Thyroid gland (tissue), 4 donors: Measurements from ENCODE around the gene PLXNA4.

ENCODE experiments used
- CTCF ChIP-seq, 6 experiments: fragments of 200-600 bp in 3 of 6; fragments of 450-650 bp in 3 of 6; sonication (generic) in 3 of 6; IDR thresholded peaks; one replicate each; pipeline ENCODE4 v1.5.1; 2016 to 2019; ENCODE audit warnings: antibody characterized with exemption in 6 of 6, mild to moderate bottlenecking in 2 of 6, inconsistent platforms in 1 of 6, moderate library complexity in 1 of 6
- POLR2A ChIP-seq, 2 donors: fragments of 450-650 bp; IDR thresholded peaks; one replicate each; pipeline ENCODE4 v1.6.1; 2017; ENCODE audit warnings: antibody characterized with exemption in 2 of 2, mild to moderate bottlenecking in 2 of 2, moderate library complexity in 1 of 2

DNA sequence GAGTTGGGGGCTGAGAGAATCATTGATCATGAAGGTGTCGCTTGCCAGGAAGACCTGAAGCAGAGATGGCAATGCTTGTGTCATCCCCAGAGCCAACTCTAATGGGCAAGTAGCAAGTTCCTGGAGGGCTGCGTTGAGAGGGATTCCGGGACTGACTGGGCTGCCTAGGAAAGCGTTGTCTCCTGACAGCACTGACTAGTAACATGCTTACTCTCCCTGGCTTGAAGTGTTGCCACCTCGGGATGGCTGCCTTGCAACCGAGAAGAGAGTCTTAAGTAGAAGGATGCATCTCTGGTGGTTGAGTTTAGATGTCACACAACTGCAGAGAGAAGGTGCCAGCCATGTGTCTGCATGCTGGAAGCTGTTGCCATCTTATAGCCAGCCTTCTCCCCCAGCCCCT lies 453.4 kb downstream of the PLXNA4 start:
- no peak for TF ChIP-seq CTCF (IDR thresholded peaks at IDR 0.05)
- TF ChIP-seq POLR2A (IDR thresholded peaks at IDR 0.05), result no peak
